Measurements from ENCODE around the gene NOP16.

The NOP16 gene

DNA sequence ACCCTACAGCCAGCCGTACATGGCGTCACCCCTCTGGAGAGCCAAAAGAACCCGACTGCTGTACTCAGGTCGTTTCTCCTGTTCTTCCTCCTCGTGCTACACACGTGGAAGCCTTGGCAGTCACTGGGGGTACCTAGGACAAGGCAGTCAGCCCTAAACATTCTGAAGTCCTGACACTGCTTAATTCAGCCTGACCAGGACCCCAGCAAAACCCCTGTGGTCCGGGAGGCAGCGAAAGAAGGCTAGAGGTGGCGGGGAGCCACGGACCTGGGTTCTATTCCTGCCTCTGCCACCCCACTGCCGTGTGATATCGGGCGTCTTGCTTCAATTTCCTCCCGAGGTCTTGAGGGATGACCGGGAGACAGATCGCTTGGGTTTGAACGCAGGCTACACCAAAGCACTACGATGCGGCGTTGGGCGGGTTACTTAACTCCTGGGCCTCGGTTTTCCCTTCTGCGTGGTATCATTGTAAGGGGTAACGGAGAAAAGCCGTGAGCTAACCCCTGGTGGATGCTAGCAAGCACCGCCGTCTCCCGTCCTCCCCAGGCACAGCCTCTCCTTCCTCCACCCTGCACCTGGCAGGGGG is 23.5 kb downstream of the NOP16 start:
- H3K36me3 Mint-ChIP-seq (ENCODE audit: low read depth) = peaks cover 36% of the 10 kb centered on the region
- H3K4me1 Mint-ChIP-seq (ENCODE audit: low read depth) = peaks cover 28% of the 10 kb centered on the region
- H3K27me3 Mint-ChIP-seq = no peaks in the 10 kb centered on the region
- H3K4me3 Mint-ChIP-seq = peak overlapping the region; percentile 77
- DNase-seq = peak; percentile 35
- peak overlapping the region; percentile 77 for H3K27ac Mint-ChIP-seq
- H3K9me3 Mint-ChIP-seq = no peaks in the 10 kb centered on the region

DNA sequence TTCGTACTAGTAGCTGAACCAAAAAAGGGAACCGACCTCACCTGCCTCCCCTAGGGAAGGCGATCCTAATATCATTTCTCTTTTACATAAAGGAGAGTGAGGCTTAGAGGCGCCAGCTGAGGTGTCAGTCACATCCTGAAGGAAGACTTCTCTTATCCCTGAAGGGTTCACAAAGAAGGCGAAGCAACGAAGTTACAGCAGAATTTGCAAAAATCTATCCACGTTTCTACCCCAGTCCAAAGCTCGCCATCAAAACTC is 26.2 kb downstream of the NOP16 start:
- no peak for DNase-seq
- H3K4me1 Mint-ChIP-seq (ENCODE audit: low read depth) = peaks cover 39% of the 10 kb centered on the region
- H3K4me3 Mint-ChIP-seq = peak overlapping the region; percentile 99
- H3K27me3 Mint-ChIP-seq = no peaks in the 10 kb centered on the region
- peaks cover 39% of the 10 kb centered on the region for H3K36me3 Mint-ChIP-seq (ENCODE audit: low read depth)
- H3K27ac Mint-ChIP-seq = peak overlapping the region; percentile 99
- H3K9me3 Mint-ChIP-seq = no peaks in the 10 kb centered on the region

GRCh38 chr5:176361437-176362232 is 26.8 kb downstream of the NOP16 start, which contains the start of gene KIAA1191:
Gene KIAA1191 (minus strand): TSS chr5:176361764. CDS start chr5:176359508, 2,256 bp downstream.
- Mint-ChIP-seq H3K9me3 (no peaks in the 10 kb centered on the region), H3K4me1 (ENCODE audit: low read depth) (peaks cover 37% of the 10 kb centered on the region), H3K4me3 (peak within 1 kb of the TSS; percentile 99), H3K27ac (peak within 1 kb of the TSS; percentile 99), H3K27me3 (no peaks in the 10 kb centered on the region), H3K36me3 (ENCODE audit: low read depth) (peaks cover 40% of the 10 kb centered on the region)
- DNase-seq = peak; percentile 93

- Mint-ChIP-seq H3K27ac (peak overlapping the region; percentile 99), H3K4me3 (peak overlapping the region; percentile 99), H3K36me3 (ENCODE audit: low read depth) (peaks cover 44% of the 10 kb centered on the region), H3K9me3 (no peaks in the 10 kb centered on the region), H3K27me3 (no peaks in the 10 kb centered on the region), H3K4me1 (ENCODE audit: low read depth) (peaks cover 36% of the 10 kb centered on the region)
- DNase-seq = no peak
Observed at GRCh38 chr5:176360894-176361436, 27.4 kb downstream of the NOP16 start.

- H3K27me3 Mint-ChIP-seq = no peaks in the 10 kb centered on the region
- H3K4me1 Mint-ChIP-seq (ENCODE audit: low read depth) = peaks cover 40% of the 10 kb centered on the region
- no peak for DNase-seq
- H3K9me3 Mint-ChIP-seq = no peaks in the 10 kb centered on the region
- H3K36me3 Mint-ChIP-seq (ENCODE audit: low read depth) = peaks cover 57% of the 10 kb centered on the region
- H3K4me3 Mint-ChIP-seq = peak overlapping the region; percentile 99
- peak overlapping the region; percentile 84 for H3K27ac Mint-ChIP-seq
Observed at GRCh38 chr5:176359658-176360057, 28.7 kb downstream of the NOP16 start.

GRCh38 chr5:176356179-176356566 is 32.2 kb downstream of the NOP16 start:
- Mint-ChIP-seq H3K36me3 (ENCODE audit: low read depth) (peaks cover 86% of the 10 kb centered on the region), H3K27me3 (no peaks in the 10 kb centered on the region), H3K27ac (no peak overlapping the region), H3K4me1 (ENCODE audit: low read depth) (peaks cover 37% of the 10 kb centered on the region), H3K9me3 (no peaks in the 10 kb centered on the region), H3K4me3 (no peak overlapping the region)
- DNase-seq = no peak

DNA sequence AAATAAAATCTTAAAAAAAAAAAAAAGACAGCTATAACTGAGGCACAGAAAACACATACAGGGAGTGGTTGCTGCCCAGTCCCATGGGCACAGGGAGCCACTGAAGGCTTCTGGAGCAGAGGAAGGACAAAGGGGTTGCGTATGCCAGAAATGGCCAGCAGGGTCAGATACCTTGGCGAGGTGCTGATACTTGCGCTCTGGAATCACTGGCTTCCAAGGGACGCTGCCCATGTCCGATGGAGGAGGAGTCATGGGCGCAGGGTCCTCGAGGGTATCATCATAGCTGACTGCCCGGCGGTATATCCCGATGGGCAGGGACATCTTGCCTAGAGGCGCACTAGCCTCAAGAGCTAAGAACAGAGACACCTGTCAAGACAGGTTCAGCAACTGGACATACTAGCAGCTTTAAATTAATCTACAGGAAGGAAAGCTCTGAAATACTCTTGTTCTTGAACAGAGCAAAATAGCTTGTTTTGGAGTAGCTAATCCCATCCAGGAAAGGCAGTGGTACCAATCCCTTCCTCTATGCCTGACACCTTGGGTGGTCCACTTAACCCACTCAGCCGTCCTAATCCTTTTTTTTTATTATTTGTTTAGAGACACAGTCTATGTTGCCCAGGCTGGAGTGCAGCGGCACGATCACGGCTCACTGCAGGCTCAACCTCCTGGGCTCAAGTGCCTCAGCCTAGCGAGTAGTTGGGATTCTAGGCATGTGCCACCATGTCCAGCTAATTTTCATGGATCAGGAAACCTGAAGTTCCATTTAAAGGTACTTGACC is 32.8 kb downstream of the NOP16 start:
- H3K4me1 Mint-ChIP-seq (ENCODE audit: low read depth) = peaks cover 37% of the 10 kb centered on the region
- no peaks in the 10 kb centered on the region for H3K9me3 Mint-ChIP-seq
- H3K36me3 Mint-ChIP-seq (ENCODE audit: low read depth) = peaks cover 86% of the 10 kb centered on the region
- no peaks in the 10 kb centered on the region for H3K27me3 Mint-ChIP-seq
- no peak overlapping the region for H3K4me3 Mint-ChIP-seq
- peak overlapping the region; percentile 40 for H3K27ac Mint-ChIP-seq
- no peak for DNase-seq

DNA sequence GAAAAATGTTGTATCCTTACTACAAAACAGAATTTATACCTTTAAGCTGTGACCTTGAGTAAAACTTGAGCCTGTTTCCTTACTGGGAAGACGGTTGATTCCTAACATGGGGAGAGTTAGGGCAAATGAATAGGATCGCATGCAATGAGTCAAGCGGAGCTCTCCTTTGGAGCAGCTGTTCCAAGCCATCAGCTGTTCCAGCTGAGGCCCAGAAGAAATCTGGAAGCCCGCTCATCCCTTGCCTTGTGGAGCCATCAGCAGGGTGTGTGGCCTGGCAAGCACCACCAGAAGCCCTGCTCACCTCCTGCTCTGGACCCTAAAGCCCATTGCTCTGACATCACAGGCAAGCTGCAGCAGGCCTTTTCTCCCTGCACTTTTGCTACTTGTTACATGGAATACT is 34.9 kb downstream of the NOP16 start:
- H3K4me1 Mint-ChIP-seq (ENCODE audit: low read depth) = peaks cover 30% of the 10 kb centered on the region
- no peaks in the 10 kb centered on the region for H3K27me3 Mint-ChIP-seq
- no peak overlapping the region for H3K4me3 Mint-ChIP-seq
- peaks cover 97% of the 10 kb centered on the region for H3K36me3 Mint-ChIP-seq (ENCODE audit: low read depth)
- H3K9me3 Mint-ChIP-seq = no peaks in the 10 kb centered on the region
- H3K27ac Mint-ChIP-seq = peak overlapping the region; percentile 63
- no peak for DNase-seq

- peaks cover 21% of the 10 kb centered on the region for H3K4me1 Mint-ChIP-seq (ENCODE audit: low read depth)
- H3K9me3 Mint-ChIP-seq = no peaks in the 10 kb centered on the region
- H3K27ac Mint-ChIP-seq = peak overlapping the region; percentile 71
- no peak overlapping the region for H3K4me3 Mint-ChIP-seq
- no peaks in the 10 kb centered on the region for H3K27me3 Mint-ChIP-seq
- no peak for DNase-seq
- peaks cover 97% of the 10 kb centered on the region for H3K36me3 Mint-ChIP-seq (ENCODE audit: low read depth)
Observed at GRCh38 chr5:176352116-176352878, 36.1 kb downstream of the NOP16 start.

GRCh38 chr5:176350416-176350815 is 38.0 kb downstream of the NOP16 start:
- H3K27me3 Mint-ChIP-seq = no peaks in the 10 kb centered on the region
- H3K27ac Mint-ChIP-seq = peak overlapping the region; percentile 76
- H3K9me3 Mint-ChIP-seq = no peaks in the 10 kb centered on the region

DNA sequence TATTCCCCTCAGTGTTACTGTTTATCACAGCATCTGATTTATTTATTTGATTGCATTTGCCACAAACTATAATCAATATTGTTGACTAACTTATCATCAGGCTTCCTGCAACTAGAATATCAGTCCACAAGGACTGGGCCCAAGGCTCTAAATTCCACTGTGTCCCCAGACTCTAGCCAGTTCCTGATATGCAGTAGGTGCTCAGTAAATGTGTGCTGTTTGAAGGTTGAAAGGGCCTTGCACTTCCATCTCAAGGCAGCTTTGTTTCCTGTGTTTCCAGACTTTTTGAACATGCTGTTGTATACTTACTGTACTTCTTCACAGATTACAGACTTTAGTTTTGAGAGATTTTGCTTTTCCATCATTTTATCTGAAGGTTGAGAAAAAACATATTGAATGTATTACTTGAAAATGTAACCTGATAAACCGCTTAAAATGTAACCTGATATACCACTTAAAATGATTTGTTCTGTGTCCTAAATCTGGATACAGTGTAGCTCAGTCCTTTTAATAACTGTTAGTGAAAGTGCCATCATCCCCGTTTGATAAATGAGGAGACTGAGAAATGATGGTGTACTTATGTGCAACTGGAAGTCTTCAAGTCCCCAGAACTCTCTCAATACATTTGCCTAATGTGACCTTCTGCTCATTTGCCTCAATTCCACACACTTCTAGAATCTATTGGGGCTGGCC is 45.5 kb downstream of the NOP16 start:
- H3K27me3 Mint-ChIP-seq = no peaks in the 10 kb centered on the region
- H3K27ac Mint-ChIP-seq = peak overlapping the region; percentile 5
- H3K36me3 Mint-ChIP-seq (ENCODE audit: low read depth) = peaks cover 52% of the 10 kb centered on the region
- no peak overlapping the region for H3K4me3 Mint-ChIP-seq
- H3K4me1 Mint-ChIP-seq (ENCODE audit: low read depth) = no peaks in the 10 kb centered on the region
- no peak for DNase-seq
- no peaks in the 10 kb centered on the region for H3K9me3 Mint-ChIP-seq

More at GRCh38 chr5:176350416-176350815, 38.0 kb downstream of the NOP16 start:
- DNase-seq = no peak
- Mint-ChIP-seq H3K4me1 (ENCODE audit: low read depth) (peaks cover 13% of the 10 kb centered on the region), H3K36me3 (ENCODE audit: low read depth) (peaks cover 96% of the 10 kb centered on the region), H3K4me3 (no peak overlapping the region)

DNA sequence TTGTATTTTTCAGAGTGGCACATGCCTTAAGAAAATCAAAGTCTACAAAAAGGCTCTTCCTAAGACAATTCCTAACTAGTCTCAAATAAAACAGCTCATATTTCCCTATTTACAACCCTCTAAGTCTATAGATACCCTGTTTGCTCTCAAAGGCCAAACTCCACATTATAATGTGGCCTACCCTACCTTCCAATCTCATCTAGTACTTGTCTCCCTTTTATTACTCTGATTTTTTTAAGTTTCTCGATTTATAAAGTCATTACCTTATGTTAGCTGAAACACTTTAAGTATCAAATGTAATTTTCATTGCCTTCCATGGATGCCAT is 46.3 kb downstream of the NOP16 start:
- no peak for DNase-seq
- no peak overlapping the region for H3K27ac Mint-ChIP-seq
- peaks cover 52% of the 10 kb centered on the region for H3K36me3 Mint-ChIP-seq (ENCODE audit: low read depth)
- no peak overlapping the region for H3K4me3 Mint-ChIP-seq
- no peaks in the 10 kb centered on the region for H3K4me1 Mint-ChIP-seq (ENCODE audit: low read depth)
- no peaks in the 10 kb centered on the region for H3K9me3 Mint-ChIP-seq
- no peaks in the 10 kb centered on the region for H3K27me3 Mint-ChIP-seq

GRCh38 chr5:176341325-176342157 is 46.9 kb downstream of the NOP16 start:
- Mint-ChIP-seq H3K9me3 (no peaks in the 10 kb centered on the region), H3K36me3 (ENCODE audit: low read depth) (peaks cover 53% of the 10 kb centered on the region), H3K4me1 (ENCODE audit: low read depth) (no peaks in the 10 kb centered on the region), H3K4me3 (no peak overlapping the region), H3K27me3 (no peaks in the 10 kb centered on the region), H3K27ac (peak overlapping the region; percentile 50)
- DNase-seq = no peak
